DOHH2 (cell line): ENCODE measurements around the gene OVCA2.

Experiments
- H3F3A ChIP-seq: fragments of 200-600 bp; sonication (generic), shearing (Covaris generic); 2 replicates; pipeline ENCODE4 v1.6.0; 2016; ENCODE audit warnings: antibody characterized with exemption, mild to moderate bottlenecking; ENCODE audit not compliant: control insufficient read depth, insufficient read depth
- H3K27ac ChIP-seq: fragments of 200-600 bp; sonication (generic); 2 replicates; pipeline ENCODE4 v1.5.1; 2014; ENCODE audit warnings: low read depth, mild to moderate bottlenecking, low read length, moderate library complexity
- H3K27me3 ChIP-seq: fragments of 200-600 bp; sonication (generic); 2 replicates; pipeline ENCODE4 v1.6.1; 2014; ENCODE audit warnings: mild to moderate bottlenecking, low read length, mixed read lengths; ENCODE audit not compliant: control insufficient read depth
- H3K36me3 ChIP-seq: fragments of 200-600 bp; sonication (generic); 2 replicates; pipeline ENCODE4 v1.6.1; 2014; ENCODE audit warnings: mild to moderate bottlenecking, low read length, moderate library complexity, mixed read lengths; ENCODE audit not compliant: control insufficient read depth
- H3K4me1 ChIP-seq: fragments of 200-600 bp; sonication (generic); 2 replicates; pipeline ENCODE4 v1.6.1; 2014; ENCODE audit warnings: mild to moderate bottlenecking, low read length, mixed read lengths; ENCODE audit not compliant: control insufficient read depth
- H3K4me2 ChIP-seq: fragments of 200-600 bp; sonication (generic); 2 replicates; pipeline ENCODE4 v1.6.0; 2014; ENCODE audit warnings: mild to moderate bottlenecking, low read length, moderate library complexity
- H3K4me3 ChIP-seq: fragments of 200-600 bp; sonication (generic); 2 replicates; pipeline ENCODE4 v1.5.1; 2014; ENCODE audit warnings: mild to moderate bottlenecking, low read length, mixed read lengths
- H3K79me2 ChIP-seq: fragments of 200-600 bp; sonication (generic); 2 replicates; pipeline ENCODE4 v1.6.1; 2014; ENCODE audit warnings: mild to moderate bottlenecking, low read length, mixed read lengths; ENCODE audit not compliant: control insufficient read depth
- H3K9me2 ChIP-seq: fragments of 200-600 bp; sonication (generic); replicated peaks from 2 replicates; pipeline ENCODE4 v1.6.1; 2014; ENCODE audit warnings: mild to moderate bottlenecking, low read length, mixed read lengths; ENCODE audit not compliant: control insufficient read depth
- H3K9me3 ChIP-seq: fragments of 200-600 bp; sonication (generic); 2 replicates; pipeline ENCODE4 v1.6.1; 2014; ENCODE audit warnings: antibody characterized with exemption, low read length, mixed read lengths; ENCODE audit not compliant: control insufficient read depth, insufficient read depth
- H4K20me1 ChIP-seq: fragments of 200-600 bp; sonication (generic); 2 replicates; pipeline ENCODE4 v1.6.0; 2014; ENCODE audit warnings: low read depth, mild to moderate bottlenecking, antibody characterized with exemption, low read length, moderate library complexity; ENCODE audit not compliant: control insufficient read depth, insufficient read depth
- CTCF ChIP-seq: fragments of 200-600 bp; sonication (generic); IDR thresholded peaks from one replicate; pipeline ENCODE4 v1.5.1; 2014; ENCODE audit warnings: antibody characterized with exemption, mild to moderate bottlenecking, low read depth, low read length; ENCODE audit not compliant: poor library complexity, severe bottlenecking
- EZH2phosphoT487 ChIP-seq: fragments of 200-600 bp; sonication (generic); IDR thresholded peaks from 2 replicates; pipeline ENCODE4 v1.6.1; 2017; ENCODE audit warnings: borderline replicate concordance, mild to moderate bottlenecking, antibody characterized with exemption, low read length, moderate library complexity, mixed read lengths

The OVCA2 gene

GRCh38 chr17:2043785-2044184 lies 2.0 kb downstream of the OVCA2 start:
- H3K9me3 ChIP-seq: no peaks in the 10 kb centered on the region
- peaks cover 3% of the 10 kb centered on the region for H3K27me3 ChIP-seq
- no peaks in the 10 kb centered on the region; the same call in 1 of the 2 replicates for H3F3A ChIP-seq
- TF ChIP-seq EZH2phosphoT487: no peak
- TF ChIP-seq CTCF: no peak
- H3K4me1 ChIP-seq: peaks cover 18% of the 10 kb centered on the region
- H4K20me1 ChIP-seq: peaks cover 3% of the 10 kb centered on the region; the same call in 1 of the 2 replicates
- peaks cover 26% of the 10 kb centered on the region for H3K36me3 ChIP-seq
- H3K79me2 ChIP-seq: peaks cover 18% of the 10 kb centered on the region
- no peak overlapping the region for H3K4me3 ChIP-seq
- no peaks in the 10 kb centered on the region for H3K9me2 ChIP-seq
- no peak overlapping the region for H3K27ac ChIP-seq
- H3K4me2 ChIP-seq: no peak overlapping the region

GRCh38 chr17:2044263-2044894 lies 2.6 kb downstream of the OVCA2 start:
- Histone ChIP-seq H3K9me3 (no peaks in the 10 kb centered on the region), H3K9me2 (no peaks in the 10 kb centered on the region), H3K4me2 (no peak overlapping the region), H3K36me3 (peaks cover 26% of the 10 kb centered on the region), H3K79me2 (peaks cover 18% of the 10 kb centered on the region), H3K27ac (no peak overlapping the region), H3K4me1 (peaks cover 22% of the 10 kb centered on the region), H3K27me3 (peaks cover 9% of the 10 kb centered on the region), H3F3A (no peaks in the 10 kb centered on the region; the same call in 1 of the 2 replicates), H3K4me3 (no peak overlapping the region), H4K20me1 (peaks cover 3% of the 10 kb centered on the region; the same call in 1 of the 2 replicates)
- TF ChIP-seq CTCF (no peak), EZH2phosphoT487 (no peak)

GRCh38 chr17:2047590-2047989 lies 5.8 kb downstream of the OVCA2 start:
- Histone ChIP-seq H3K27me3 (peaks cover 33% of the 10 kb centered on the region), H4K20me1 (no peaks in the 10 kb centered on the region), H3K36me3 (peaks cover 19% of the 10 kb centered on the region), H3K4me3 (no peak overlapping the region), H3K79me2 (peaks cover 11% of the 10 kb centered on the region), H3K4me2 (no peak overlapping the region), H3K9me2 (no peaks in the 10 kb centered on the region), H3K27ac (no peak overlapping the region), H3K9me3 (no peaks in the 10 kb centered on the region), H3K4me1 (peaks cover 26% of the 10 kb centered on the region), H3F3A (no peaks in the 10 kb centered on the region; the same call in 1 of the 2 replicates)
- TF ChIP-seq EZH2phosphoT487 (no peak), CTCF (no peak)
